Bronchial epithelial cell (primary cell): ENCODE results near the gene OPTN. TPM values are rescaled to one million over a fixed set of nuclear protein-coding genes. Genes with fewer than 3 reads are reported as not detected.

Experiments used
- DNase-seq: peaks from one replicate; pipeline ENCODE4 v3.0.0-alpha.2; 2010; ENCODE audit warnings: low read depth
- FAIRE-seq: peaks from 2 replicates; lab custom pipeline; 2011; peaks lifted over from hg19 to GRCh38; lab: Jason Lieb, UNC
- H3K27me3 ChIP-seq: 2 replicates; pipeline ENCODE4 v1.5.1; 2011; ENCODE audit warnings: low read length; ENCODE audit not compliant: control insufficient read depth, insufficient read depth
- H3K36me3 ChIP-seq: 2 replicates; pipeline ENCODE4 v1.5.1; 2011; ENCODE audit warnings: low read length; ENCODE audit not compliant: control insufficient read depth, insufficient read depth
- H3K4me3 ChIP-seq: 2 replicates; pipeline ENCODE4 v1.5.1; 2011; ENCODE audit warnings: mild to moderate bottlenecking, low read depth, low read length, control low read depth
- CTCF ChIP-seq: IDR thresholded peaks from 2 replicates; pipeline ENCODE4 v1.5.1; 2011; ENCODE audit warnings: mild to moderate bottlenecking, moderate library complexity, low read length, control low read depth, inconsistent platforms; ENCODE audit not compliant: insufficient read depth, severe bottlenecking
- total RNA-seq: library from RNA; depleted of rRNA; stranded (reverse); fragments of >200 nt; gene quantifications from 2 replicates; pipeline ENCODE4 v1.2.1, GENCODE V29; 2014

OPTN gene
- total RNA-seq, 1 donor from 2014 or later, result 57.1 TPM

DNA sequence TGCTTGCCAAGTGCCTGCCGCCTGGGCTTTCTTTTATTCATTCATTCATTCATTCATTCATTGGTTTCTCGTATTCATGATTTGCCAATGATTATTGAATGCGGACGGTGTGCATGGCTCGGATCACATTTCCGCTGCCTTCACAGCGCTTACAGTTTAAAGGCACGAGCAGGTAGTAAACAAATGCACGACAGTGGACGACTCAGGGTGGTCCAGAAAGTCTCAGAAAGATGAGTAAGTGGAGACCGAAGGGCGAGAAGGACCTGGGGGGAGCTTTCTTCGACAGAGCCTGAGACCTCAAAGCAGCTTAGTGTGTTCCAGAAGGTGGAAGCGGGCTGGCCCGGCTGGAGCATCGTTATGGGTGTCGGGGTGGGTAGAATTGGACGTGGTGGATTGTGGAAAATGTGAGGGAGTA, 61.9 kb downstream of the OPTN start:
- no peaks in the 10 kb centered on the region for H3K27me3 ChIP-seq
- peak overlapping the region; percentile 56 for H3K4me3 ChIP-seq
- FAIRE-seq (no peak), DNase-seq (no peak)
- H3K36me3 ChIP-seq, result no peaks in the 10 kb centered on the region
- no peak for TF ChIP-seq CTCF

DNA sequence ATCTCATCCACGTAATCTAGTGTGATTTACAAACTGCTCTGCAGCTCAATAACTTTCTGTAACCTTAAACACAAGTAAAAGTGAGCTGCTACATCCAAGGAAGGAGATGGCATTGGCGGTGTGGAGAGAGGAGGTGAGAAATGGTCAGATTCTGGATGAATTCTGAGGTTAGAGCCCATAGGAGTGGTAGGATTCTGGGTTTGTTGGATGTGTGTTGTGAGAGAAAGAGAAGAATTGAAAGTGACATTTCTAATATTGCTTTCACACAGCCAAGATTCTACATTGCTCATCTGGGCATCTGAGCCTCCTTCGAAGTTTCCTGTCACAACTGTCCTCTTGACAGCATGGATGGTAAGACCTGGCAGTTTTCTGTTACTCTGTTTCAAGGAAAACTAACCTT, 63.9 kb downstream of the OPTN start:
- DNase-seq, result no peak

DNA sequence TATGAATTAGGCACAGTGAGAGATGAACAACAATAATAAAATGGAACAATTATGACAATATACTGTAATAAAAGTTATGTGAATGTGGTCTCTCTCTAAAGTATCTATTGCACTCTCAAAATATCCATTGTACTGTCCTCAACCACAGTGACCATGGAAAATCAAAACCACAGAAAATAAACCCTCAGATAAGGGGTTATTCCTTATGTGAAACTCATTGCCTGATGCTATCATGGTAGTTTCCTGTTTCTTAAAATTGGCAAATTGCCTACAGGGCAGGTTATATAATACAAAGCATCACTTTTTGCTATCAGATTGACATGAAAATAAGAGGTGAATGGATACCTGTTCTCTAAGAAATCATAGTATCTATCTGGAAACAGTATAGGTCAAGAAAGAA, 65.2 kb downstream of the OPTN start:
- Histone ChIP-seq H3K4me3 (no peak overlapping the region), H3K36me3 (no peaks in the 10 kb centered on the region), H3K27me3 (no peaks in the 10 kb centered on the region)
- TF ChIP-seq CTCF, result no peak
- DNase-seq (no peak), FAIRE-seq (no peak)

More for the DNA sequence above, 63.9 kb downstream of the OPTN start:
- H3K36me3 ChIP-seq, result no peaks in the 10 kb centered on the region
- no peak for TF ChIP-seq CTCF
- no peak overlapping the region for H3K4me3 ChIP-seq
- no peaks in the 10 kb centered on the region for H3K27me3 ChIP-seq
- no peak for FAIRE-seq

- H3K4me3 ChIP-seq, result no peak overlapping the region
- TF ChIP-seq CTCF, result no peak
- no peaks in the 10 kb centered on the region for H3K36me3 ChIP-seq
- no peaks in the 10 kb centered on the region for H3K27me3 ChIP-seq
- FAIRE-seq, result no peak
- DNase-seq, result no peak
Observed at GRCh38 chr10:13167568-13167967, 67.6 kb downstream of the OPTN start.

- TF ChIP-seq CTCF, result no peak
- H3K27me3 ChIP-seq, result no peaks in the 10 kb centered on the region
- no peak overlapping the region for H3K4me3 ChIP-seq
- no peaks in the 10 kb centered on the region for H3K36me3 ChIP-seq
- DNase-seq, result no peak
- no peak for FAIRE-seq
Observed at GRCh38 chr10:13168781-13169180, 68.8 kb downstream of the OPTN start.

GRCh38 chr10:13173616-13174015, 73.7 kb downstream of the OPTN start:
- TF ChIP-seq CTCF, result no peak
- no peak overlapping the region for H3K4me3 ChIP-seq
- FAIRE-seq (peak; percentile 23), DNase-seq (no peak)
- H3K27me3 ChIP-seq, result no peaks in the 10 kb centered on the region
- no peaks in the 10 kb centered on the region for H3K36me3 ChIP-seq
